Measurements from ENCODE around the gene NPLOC4. TPM values are rescaled to one million over a fixed set of nuclear protein-coding genes. Genes with fewer than 3 reads are reported as not detected.
"Not testable (repeated sequence)": the region's sequence is repeated elsewhere in the genome, so short reads cannot be mapped to it uniquely, and the experiment has no call there.

NPLOC4 gene
- total RNA-seq, 1 donor from 2014 or later: 67.7 TPM

DNA sequence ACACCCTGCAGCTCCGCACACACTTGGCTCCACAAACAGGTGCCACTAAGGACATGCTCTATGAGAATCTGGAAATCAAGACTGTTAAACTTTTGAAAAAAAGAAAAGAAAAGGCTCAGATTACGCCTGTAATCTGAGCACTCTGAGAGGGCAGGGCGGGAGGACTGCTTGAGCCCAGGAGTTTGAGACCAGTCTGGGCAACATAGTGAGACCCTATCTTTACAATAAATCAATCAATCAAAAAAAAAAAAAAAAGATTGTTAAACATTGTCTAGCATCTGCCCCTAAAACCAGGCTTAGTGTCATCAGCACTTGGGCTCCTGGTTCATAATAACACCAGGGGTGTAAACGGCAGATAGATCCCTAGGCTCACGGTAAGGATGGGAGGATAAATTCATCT is 47.3 kb downstream of the NPLOC4 start:
- DNase-seq (ENCODE audit: low read depth in 2 of 2): no peak

DNA sequence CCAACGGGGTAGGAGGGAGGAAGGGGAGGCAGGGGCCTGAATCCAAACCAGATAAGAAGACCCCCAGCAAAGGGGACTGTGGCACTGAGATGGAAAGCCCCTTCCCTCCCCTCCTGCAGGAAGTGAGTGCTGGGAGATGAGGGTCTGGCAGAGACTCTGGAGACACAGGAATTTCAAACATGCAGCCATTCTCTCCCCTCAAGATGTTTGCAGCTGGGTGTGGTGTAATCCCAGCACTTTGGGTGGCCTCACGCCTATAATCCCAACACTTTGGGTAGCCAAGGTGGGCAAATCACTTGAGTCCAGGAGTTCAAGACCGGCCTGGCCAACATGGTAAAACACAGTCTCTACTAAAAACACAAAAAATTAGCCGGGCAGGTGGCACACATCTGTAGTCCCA is 50.8 kb downstream of the NPLOC4 start:
- DNase-seq (ENCODE audit: low read depth in 2 of 2): no peak

DNA sequence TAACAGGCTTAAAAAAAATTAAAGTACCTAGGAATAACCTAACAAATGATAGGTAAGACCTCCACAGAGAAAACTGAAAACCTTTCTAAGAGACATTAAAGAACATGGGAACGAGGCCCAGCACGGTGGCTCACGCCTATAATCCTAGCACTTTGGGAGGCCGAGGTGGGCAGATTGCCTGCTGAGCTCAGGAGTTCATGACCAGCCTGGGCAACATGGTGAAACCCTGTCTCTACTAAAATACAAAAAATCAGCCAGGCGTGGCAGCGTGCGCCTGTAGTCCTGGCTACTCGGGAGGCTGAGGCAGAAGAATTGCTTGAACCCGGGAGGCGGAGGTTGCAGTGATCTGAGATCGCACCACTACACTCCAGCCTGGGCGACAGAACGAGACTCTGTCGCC is 52.1 kb downstream of the NPLOC4 start:
- DNase-seq (ENCODE audit: low read depth in 2 of 2): not testable (repeated sequence)

DNA sequence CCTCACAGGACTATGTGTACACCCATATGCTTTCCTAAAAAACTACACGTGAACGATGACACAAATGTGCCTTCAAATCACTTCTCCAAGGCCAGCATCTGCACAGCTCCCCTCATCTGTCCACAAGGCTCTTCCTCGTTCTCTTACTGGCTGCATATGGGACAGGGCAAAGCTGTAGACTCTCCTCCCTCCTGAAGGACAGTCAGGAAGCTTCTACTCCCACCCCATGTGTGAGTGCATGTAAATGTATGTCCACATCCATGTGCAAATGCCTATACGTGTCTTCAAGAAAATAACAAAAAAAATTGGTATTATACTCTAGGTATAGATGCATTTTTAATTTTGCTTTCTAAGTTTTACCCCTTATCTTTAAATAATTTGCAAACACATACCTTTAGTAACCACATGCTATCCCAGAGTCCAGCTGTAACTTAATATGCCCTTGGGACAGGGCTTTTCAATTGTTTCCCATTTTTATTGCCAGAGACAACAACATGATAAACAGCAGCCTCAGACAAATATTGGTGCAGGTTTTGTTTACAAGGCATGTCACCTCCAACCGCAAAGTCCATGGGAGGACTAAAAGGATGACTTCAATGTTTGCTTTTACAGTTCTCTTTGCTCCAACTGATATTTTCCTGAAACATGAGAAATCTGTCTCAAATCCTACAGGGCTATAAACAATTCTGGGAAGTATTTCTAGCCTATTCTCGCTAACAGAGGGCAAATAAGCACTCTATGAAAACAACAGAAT is 53.1 kb downstream of the NPLOC4 start:
- peak in 1 of 2 donors; percentile 75 for DNase-seq (ENCODE audit: low read depth in 2 of 2)

DNA sequence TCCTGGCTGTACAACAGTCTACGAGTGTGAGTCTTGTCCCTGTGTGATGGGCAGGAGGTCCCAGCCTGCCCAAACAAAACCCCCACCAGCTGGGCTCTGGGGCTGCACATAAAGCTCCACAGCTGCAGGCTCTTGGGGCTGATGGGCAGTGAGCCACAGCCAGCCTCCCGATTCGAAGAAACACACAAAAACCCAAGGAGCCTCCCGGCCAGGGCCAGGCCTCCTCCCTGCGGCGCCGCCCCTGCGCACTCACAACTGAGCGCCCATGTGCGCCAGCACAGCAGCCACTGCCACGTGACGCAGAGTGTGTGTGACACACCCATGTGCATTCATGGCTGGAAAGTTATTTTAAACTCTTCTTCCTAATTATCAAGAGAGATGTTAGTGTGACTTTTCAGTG is 54.2 kb downstream of the NPLOC4 start:
- no peak for DNase-seq (ENCODE audit: low read depth in 2 of 2)

DNA sequence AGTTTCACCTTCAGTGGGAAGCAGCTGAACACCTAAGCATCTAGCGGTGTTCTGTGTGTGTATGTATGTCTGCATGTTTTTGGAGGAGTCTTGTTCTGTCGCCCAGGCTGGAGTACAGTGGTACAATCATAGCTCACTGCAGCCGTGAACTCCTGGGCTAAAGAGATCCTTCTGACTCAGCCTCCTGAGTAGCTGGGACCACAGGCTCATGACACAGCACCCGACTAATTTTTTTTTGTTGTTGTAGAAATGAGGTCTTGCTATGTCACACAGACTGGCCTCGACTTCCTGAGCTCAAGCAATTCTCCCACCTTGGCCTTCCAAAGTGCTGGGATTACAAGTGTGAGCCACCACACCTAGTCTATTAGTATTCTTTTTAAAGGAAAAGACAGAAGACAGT is 54.6 kb downstream of the NPLOC4 start:
- peak in 1 of 2 donors; percentile 49 for DNase-seq (ENCODE audit: low read depth in 2 of 2)

DNA sequence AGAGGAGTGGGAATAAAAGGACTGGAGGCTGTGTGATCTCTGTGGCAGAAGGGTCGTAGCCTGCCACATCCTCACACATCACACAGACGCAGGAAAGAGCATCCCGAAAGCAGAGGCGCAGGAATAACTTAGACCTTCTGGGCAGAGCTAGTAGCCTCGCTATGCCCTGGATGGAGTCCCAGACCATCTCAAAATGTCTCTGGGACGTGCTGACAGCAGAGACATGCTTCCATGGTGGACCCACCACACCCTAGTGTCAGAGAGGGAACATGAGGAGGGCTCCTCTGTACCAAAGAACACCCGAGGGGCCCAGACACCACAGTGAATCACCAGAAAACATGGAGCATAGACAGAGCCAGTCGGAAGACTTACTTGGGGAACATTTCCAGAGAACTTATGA is 55.2 kb downstream of the NPLOC4 start:
- no peak for DNase-seq (ENCODE audit: low read depth in 2 of 2)

DNA sequence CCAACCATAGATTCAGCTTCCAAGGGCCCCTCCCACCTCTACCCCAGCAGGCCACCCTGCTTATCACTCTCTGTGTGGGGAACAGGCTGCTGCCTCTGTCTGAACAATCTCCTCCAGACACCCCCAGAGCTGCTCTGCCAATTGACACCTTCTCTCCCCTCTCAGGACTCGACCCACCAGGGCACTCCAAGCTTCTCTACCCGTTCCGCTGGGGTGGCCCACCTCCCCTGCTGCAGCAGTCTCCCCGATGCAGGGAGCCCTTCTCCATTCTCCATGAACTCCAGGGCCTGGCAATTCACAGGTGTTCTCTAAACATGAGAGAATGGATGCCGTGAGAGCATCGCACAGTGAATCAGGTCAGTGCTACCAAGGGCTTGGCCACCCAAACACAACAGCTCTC is 56.4 kb downstream of the NPLOC4 start:
- no peak for DNase-seq (ENCODE audit: low read depth in 2 of 2)

DNA sequence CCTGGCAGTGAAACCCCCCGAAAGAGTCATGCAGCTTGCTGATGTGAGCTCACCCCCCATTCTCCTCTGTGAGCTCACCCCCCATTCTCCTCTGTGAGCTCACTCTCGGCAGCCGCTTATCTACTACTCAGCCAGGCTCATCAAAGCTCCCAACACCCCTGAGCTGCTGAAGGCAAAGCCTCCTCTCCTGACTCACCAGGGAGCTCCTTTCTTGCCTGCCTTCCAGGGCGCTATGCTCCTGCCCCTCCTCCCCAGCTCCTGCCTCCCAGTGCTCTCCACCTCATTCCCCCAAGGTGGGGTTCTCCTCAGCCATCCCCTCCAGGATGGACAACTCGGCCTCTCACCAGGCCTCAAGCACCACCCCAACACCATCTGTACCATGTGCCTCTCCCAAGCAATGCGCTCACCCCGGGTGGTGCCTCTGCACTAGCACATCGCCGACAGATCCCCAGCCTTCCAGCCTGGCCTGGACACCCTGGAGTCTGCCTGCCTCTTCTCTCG is 57.0 kb downstream of the NPLOC4 start:
- no peak for DNase-seq (ENCODE audit: low read depth in 2 of 2)

DNA sequence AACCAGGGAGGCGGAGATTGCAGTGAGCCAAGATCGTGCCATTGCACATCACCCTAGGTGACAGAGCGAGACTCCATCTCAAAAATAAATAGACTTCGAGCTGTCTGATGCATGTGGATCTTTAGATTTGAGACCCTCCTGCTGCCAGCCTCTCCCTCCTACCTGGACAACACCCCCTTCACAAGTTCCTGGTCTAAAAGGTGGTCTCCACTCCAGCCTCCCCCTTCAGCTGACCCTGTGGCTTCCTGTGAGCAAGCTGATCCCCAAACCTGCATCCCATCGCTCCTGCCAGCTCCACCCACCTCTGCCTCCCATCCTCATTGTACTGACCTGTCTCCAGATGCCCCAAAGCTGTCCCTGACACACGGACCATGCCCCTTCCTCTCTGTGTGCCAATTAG is 57.6 kb downstream of the NPLOC4 start:
- DNase-seq (ENCODE audit: low read depth in 2 of 2): no peak

DNA sequence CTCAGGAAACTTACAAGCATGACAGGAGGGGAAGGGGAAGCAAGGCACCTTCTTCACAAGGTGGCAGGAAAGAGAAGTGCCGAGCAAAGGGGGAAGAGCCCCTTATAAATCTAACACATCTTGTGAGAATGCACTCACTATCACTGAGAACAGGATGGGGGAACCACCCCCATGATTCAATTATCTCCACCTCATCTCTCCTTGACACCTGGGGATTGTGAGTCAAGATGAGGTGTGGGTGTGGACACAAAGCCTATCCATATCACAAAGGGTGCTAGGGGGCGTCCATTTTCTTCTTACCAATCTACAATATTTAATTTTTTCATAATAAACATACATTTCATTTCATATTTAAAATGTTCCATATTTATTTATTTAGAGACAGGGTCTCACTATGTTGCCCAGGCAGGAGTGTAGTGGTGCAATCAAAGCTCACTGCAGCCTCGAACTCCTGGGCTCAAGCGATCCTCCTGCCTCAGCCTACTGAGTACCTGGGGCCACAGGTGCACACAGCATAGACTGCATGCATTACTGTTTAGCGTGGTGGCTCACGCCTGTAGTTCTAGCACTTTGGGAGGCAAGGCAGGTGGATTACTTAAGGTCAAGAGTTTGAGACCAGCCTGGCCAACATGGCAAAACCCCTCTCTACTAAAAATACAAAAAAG is 58.2 kb downstream of the NPLOC4 start:
- DNase-seq (ENCODE audit: low read depth in 2 of 2): no peak

DNA sequence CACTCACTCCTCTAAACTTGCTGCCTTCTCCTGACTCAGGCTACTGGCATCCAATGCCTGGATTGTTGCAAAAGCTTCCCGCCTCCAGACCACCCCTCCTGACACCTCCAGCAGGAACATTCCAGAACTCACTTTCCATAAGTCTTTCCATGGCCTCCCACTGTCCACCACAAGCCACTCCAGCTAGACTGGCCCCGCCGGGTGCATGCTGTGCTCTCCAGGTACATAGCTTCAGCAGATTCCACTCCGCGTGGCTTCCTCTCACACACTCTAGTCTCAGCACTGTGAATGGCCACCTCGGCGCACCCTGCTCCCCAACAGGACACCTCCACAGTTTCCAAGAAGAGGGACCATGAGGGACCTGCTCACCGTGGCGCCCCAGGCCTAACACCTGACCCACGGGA is 58.9 kb downstream of the NPLOC4 start:
- no peak for DNase-seq (ENCODE audit: low read depth in 2 of 2)

DNA sequence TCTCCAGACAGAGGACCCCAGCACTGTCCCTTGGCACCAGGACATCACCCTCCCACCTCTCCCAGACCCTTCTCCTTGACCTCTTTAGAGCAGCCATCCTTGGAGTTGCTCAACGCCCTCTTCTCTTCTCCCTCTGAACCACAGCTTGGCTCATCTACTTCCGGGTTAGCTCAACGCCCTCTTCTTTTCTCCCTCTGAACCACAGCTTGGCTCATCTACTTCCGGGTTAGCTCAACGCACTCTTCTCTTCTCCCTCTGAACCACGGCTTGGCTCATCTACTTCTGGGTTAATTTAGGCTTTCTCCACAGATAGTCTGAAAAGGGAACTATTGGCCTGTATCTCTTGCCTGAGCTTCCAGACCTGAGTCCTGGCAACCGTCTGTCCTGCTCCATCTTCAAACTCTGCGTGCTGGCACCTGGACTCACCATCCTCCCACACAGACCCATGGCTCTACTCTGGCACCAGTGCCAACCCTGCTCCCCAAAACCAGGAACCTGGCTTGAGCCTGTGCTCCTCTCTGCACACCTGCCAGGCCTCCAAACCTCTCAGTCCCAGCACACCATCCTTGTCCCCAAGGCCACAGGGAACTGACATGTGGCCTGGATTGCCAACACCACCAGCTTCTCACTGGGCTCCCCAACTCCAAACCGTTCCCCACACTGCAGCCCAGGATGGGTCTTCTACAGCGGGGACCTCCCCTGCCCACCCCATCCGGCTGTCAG is 59.5 kb downstream of the NPLOC4 start:
- no peak for DNase-seq (ENCODE audit: low read depth in 2 of 2)

DNA sequence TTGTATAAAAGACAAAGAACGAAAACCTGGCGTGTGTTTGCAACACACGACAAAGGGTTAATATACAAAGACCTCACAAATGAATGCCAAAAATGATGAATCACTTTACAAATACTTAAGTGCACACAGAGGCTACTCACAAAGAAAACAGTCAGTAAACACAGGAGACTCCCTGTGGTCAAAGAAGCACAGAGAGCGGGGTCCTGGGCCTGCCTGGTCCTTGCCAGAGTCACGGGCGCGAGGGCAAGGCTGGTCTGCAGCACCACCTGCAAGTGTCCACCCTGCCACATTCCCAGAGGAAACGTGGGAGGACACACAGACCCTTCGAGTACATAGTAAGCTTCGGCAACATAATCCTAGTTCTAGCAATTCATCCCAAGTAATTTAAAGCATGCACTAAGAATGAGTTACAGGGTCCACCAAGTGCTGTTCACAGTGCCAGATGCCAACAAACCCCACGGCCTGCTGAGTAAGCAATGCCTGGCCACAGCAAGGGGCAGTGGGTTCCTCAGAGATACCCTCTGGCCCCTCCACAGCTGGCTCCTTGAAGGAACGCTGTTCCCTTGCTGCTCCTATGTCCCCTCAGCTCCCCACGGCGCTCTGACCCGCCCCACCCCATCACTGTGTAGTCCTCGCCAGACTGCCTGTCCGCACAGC is 60.2 kb downstream of the NPLOC4 start:
- DNase-seq (ENCODE audit: low read depth in 2 of 2): peak in 1 of 2 donors; percentile 77

DNA sequence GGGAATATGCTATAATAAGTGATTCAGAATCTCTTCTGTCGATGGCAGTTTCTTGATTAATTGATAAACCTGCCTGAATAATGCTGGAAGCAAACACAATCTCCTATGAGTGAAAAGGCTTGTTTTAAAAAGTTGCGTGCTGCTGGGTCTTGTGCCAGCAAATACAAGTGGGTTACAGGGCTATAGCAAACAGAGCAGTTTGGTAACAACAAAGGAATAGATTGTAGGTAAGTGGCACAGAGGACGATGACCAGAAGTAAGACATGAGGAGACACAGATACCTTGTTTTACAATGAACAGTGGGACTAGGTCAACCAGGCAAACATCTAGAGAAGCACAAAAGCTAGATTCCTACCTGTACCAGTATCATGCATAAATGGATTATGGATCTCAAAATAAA is 61.1 kb downstream of the NPLOC4 start:
- DNase-seq (ENCODE audit: low read depth in 2 of 2): no peak

DNA sequence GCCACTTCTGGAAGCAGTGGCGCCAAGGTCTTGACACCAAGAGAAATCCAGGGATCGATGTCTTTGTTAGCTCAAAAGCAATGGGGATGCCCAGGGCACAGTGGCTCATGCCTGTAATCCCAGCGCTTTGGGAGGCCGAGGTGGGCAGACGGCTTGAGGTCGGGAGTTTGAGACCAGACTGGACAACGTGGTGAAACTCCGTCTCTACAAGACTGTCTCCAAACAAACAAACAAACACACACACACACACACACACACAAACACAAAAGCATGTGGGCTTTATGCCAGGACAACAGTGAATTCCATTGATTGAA is 62.3 kb downstream of the NPLOC4 start:
- DNase-seq (ENCODE audit: low read depth in 2 of 2): no peak

DNA sequence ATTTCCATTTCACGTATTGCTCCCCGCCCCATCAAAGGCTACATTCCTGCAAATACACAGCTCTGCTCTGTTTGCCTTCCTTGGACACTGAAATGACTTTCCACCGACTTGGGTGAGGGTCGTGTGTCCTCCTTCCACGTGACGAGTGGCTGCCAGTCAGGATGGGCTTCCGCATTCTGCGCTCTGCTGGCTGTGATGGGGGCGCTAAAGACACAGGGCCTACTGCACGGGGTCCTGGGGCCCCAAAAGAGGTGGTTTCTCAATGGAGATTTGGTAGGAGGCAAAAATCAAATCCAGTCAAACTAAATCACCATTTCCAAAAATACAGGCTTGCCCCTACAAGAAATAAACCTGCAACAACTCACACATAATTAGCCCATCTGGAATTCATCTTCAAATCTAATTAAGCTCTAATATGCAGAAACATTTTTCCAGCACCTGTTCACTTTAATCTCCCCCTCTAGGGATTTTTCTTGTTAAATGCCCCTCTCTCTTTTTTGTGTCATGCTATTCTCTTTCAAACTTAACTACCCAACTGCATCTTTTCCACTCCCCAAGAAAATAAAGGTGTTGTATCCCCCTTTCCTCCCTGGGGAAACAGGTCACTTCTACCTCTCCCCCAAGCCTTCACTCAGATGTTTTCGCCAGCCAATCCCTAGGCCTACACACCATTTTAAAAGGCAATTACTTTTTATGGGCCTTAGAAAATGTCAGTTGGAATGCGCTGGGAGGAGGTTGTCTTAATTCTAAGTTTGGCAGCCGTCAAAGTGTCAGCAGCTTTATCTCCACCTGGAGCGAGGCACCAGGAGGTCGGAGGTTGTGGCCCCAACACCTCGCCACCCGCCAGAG is 62.9 kb downstream of the NPLOC4 start:
- no peak for DNase-seq (ENCODE audit: low read depth in 2 of 2)

DNA sequence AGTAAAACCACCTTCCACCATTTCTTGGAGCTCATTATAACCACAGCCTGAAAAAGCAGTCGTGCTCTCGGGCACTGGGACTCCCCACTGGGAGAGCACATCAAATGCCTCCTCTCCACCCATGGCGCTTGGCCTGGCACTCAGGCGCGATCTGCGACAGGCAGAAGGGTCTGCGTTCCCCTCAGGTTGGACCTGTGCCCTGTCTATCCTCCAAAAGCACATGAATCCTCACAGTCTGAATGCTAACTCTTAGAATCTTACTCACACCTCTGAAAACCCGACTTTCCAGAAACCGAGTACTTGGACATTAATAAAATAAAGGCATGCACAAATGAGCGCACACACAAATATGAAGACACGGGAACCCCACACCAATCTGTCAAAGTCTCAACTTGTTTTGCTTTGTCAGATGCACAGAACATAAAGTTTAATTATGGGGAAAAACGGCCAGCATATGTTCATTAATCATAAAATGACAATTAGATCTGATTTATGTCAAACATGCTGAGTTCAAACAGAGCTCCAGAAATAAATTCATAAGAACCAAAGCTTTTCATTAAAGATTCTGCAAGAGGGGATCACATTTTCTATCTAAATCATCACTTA is 64.2 kb downstream of the NPLOC4 start:
- no peak for DNase-seq (ENCODE audit: low read depth in 2 of 2)

DNA sequence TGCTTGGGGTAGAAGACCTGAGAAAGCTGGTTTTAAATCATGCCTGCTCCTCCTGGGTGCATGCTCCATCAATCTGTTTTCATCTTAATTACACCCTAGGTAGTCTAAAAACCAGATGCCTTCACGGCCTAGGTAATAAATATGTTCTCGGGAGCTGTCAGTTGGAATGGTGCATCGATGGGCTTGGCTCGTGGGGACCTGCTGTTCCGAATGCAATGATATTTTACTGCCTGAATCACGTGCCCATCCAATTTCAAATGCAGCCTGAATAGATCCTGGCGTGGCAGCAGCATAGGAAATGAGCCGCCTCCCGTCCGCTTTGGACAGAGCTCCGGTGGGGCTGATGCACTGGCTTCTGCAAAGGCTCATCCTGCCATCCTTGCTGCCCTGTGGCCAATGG is 65.9 kb downstream of the NPLOC4 start:
- no peak for DNase-seq (ENCODE audit: low read depth in 2 of 2)

DNA sequence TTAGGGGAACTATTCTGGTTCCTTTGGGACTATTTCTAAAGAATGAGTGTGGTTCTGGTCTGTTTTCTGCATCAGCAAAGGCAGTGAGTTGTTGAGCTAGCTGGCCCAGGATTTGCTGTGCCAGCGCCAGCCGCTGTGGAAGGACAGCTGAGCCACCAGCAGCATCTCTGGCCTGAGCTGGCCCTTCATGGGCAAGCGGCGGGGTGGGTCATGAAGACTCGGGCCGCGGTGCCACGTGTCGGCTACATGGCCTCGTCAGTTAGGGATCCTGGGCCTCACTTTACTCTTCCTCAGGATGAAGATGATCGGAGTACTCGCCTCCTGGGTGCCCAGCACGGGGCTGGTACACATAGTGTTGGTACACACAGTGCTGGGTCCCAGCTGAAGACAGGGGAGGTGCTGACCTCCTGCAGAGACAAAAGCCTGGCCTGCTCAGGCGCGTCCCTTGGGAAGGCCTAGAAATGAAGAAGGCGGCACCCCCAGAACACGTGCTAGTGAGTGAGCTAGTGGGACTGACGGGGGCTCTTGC is 66.9 kb downstream of the NPLOC4 start:
- no peak for DNase-seq (ENCODE audit: low read depth in 2 of 2)

DNA sequence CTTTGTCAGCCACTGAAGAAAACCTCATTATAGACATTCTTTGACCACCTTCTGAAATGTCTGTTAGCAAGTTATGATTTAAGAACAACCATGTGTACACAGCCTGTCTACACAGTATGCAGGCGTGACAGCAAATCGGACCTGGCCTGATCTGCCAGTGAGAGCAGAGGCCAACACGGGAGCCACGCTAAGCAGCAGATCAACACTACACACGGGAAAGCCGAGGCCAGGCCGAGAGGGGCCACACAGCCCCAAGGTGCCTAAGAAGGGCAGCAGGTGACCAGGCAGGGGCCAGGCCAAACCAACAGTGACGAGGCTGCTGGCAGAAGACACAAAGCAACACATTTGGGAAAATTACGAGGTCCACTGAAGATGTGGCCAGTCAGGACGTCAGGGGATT is 68.5 kb downstream of the NPLOC4 start:
- DNase-seq (ENCODE audit: low read depth in 2 of 2): no peak

Measured in dermis microvascular lymphatic vessel endothelial cell (primary cell).